DOHH2 (cell line): ENCODE results near the gene PRAC1.

ENCODE experiments used
- EZH2phosphoT487 ChIP-seq: fragments of 200-600 bp; sonication (generic); IDR thresholded peaks from 2 replicates; pipeline ENCODE4 v1.6.1; 2017; ENCODE audit warnings: borderline replicate concordance, mild to moderate bottlenecking, antibody characterized with exemption, low read length, moderate library complexity, mixed read lengths
- TF ChIP-seq, protein P1 (sequence below): fragments of 200-600 bp; sonication (generic); IDR thresholded peaks from one replicate; pipeline ENCODE4 v1.5.1; 2014; ENCODE audit warnings: antibody characterized with exemption, mild to moderate bottlenecking, low read depth, low read length; ENCODE audit not compliant: poor library complexity, severe bottlenecking

DNA sequence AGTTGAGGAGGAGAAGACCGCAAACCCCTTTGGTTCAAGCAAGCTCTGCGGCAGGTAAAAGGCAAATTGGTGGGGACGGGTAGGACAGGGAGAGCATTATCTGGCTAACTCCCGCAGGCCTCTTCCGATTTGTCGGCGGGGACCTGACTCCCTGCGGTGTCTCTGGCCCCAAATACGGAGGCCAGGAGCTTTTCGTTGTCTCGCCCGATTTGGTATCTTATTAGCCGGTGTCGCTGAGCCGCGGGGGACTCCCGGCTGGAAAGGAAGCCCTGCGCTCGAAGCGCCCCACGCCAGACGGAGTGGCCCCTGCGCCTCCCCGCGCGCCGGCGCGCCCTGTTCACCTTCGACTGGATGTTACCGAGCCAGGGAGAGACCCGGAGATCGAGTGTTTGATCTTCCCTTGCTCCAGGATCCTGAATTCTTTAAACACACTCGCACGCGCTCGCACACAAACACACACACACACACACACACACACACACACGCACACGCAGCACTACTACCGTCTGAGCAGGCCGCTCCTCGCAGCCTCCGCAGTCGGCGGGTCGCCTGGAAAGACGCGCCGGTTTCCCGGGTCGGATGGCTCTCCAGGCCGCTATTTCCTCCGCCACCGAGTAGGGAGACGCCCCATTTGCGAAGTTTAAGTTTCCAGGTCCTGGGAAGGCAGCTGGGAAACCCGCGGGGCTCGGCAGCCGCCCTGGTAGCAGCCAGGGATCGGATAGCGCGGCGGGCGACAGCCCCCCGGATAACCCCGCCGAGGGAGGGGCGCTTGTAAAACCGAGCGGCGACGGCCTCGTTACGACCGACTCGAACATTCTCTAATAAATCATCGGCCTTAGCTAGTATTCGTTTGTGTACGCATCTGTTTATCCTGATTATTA, 3.3 kb downstream of the PRAC1 start:
- TF ChIP-seq, protein P1, sequence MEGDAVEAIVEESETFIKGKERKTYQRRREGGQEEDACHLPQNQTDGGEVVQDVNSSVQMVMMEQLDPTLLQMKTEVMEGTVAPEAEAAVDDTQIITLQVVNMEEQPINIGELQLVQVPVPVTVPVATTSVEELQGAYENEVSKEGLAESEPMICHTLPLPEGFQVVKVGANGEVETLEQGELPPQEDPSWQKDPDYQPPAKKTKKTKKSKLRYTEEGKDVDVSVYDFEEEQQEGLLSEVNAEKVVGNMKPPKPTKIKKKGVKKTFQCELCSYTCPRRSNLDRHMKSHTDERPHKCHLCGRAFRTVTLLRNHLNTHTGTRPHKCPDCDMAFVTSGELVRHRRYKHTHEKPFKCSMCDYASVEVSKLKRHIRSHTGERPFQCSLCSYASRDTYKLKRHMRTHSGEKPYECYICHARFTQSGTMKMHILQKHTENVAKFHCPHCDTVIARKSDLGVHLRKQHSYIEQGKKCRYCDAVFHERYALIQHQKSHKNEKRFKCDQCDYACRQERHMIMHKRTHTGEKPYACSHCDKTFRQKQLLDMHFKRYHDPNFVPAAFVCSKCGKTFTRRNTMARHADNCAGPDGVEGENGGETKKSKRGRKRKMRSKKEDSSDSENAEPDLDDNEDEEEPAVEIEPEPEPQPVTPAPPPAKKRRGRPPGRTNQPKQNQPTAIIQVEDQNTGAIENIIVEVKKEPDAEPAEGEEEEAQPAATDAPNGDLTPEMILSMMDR, result no peak
- TF ChIP-seq EZH2phosphoT487, result no peak
